NCI-H524 (cell line): Measurements from ENCODE around the gene MRPS27.

Source experiments
- DNase-seq, 2 experiments: peaks; one replicate each; lab custom pipeline; 2025; lab: John Stamatoyannopoulos, UW

Gene MRPS27

GRCh38 chr5:72319976-72320752 lies at the start of gene MRPS27, which contains the start of gene PTCD2:
Gene MRPS27 (minus strand): TSS chr5:72320240. CDS start chr5:72320221, 19 bp downstream.
Gene PTCD2 (plus strand): TSS chr5:72320373. CDS start chr5:72320383, 10 bp downstream.
- DNase-seq: peak; percentile 96 to 98

DNA sequence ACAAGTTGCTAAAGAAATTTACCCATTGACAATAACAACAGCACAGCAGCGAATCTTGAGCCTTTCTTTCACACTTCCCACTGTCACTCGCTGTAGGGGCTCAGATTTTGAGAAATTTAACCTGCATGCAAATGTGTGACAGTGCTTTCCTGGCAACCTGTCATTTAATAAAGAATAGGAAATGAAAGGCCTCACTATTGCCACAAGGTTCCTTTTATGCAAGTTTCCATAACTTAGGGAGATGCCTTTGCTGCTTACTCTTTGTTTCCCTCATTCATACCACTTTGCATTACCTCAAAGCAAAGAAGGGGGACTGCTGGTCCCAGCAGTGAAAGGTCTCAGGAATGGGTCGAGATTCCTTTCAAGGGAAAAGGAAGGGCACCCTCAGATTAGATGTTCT lies 49.7 kb upstream of the MRPS27 start:
- no peak for DNase-seq

DNA sequence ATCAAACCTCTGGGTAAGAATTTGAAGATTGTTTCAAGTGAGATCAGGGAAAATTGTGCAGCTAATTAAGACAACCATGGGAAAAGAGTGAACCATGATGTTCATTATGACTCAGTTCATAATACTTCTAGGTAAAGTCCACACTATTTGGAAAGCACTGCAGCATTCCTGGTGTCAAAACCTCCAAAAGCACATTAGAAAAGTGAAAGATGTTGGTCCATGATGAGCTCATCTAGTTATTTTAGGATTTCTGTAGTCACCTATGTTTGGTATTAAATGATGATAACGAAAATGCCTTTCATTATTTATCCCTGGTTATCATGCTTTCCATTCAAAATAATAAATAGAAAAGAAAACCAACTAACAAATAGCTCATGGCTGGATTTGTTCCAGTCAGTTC lies 49.3 kb upstream of the MRPS27 start:
- no peak for DNase-seq

DNA sequence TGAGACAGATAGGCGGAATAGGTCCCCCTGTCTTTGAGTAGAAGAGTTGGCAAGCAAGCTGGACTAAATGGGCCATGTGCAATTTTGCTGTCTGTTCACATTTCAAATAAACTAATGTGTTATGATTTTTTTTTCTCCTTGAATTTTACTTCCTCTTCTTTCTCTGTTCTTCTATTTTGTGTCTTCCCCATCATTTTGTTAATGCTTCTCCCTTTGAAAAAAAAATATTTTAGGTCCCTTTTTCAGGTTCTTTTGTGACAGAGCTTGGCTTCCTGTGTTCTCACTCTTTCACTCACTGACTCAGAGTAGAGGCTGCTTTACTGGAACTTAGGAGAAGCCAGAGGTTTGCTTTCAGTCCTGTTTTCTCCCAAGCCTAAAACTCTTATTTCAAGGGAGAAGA lies 48.2 kb upstream of the MRPS27 start:
- DNase-seq: no peak

- DNase-seq: peak; percentile 30 to 65
Measured at GRCh38 chr5:72366324-72366976, 46.4 kb upstream of the MRPS27 start.

DNA sequence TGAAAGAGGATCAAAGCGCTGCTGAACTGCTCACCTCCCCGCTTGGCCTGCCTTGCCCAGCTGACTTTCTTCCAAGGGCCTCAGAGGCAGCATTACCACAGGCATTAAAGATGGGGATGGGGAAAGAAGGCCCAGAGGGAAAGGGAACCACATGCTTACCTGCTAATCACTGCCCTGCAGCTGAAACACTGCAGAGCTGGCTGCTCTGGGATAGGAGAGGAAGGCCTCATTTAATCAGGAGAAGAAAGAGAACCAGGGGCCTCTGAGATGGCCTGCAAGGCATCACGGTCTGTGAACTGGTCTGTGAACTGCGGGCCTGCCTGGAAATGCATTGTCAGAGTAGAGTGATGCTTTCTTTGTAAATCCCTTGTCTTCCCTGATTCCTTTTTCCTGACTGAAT lies 44.9 kb upstream of the MRPS27 start:
- DNase-seq: no peak

GRCh38 chr5:72364171-72364570 lies 44.1 kb upstream of the MRPS27 start:
- no peak for DNase-seq

- no peak for DNase-seq
Measured at GRCh38 chr5:72363166-72363802, 43.2 kb upstream of the MRPS27 start.

DNA sequence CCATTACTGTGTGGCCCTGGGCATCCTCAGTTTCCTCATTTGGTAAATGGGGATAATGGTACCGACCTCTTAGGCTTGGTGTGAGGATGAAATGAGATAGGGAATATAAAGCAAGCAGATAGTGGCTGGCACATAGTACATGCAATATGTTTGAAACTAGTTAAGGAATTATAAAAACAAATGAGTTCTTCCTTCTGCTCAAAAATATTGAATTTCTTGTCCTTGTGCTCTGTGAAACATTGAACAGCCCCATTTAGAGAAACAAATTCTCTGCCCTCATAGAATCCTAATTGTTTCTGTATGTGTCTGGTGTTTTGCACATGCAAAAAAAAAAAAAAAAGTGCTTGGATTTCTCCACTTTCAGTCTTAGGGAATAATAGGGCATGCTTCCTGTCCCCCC lies 39.8 kb upstream of the MRPS27 start:
- DNase-seq: no peak

GRCh38 chr5:72358925-72359324 lies 38.9 kb upstream of the MRPS27 start:
- DNase-seq: no peak

DNA sequence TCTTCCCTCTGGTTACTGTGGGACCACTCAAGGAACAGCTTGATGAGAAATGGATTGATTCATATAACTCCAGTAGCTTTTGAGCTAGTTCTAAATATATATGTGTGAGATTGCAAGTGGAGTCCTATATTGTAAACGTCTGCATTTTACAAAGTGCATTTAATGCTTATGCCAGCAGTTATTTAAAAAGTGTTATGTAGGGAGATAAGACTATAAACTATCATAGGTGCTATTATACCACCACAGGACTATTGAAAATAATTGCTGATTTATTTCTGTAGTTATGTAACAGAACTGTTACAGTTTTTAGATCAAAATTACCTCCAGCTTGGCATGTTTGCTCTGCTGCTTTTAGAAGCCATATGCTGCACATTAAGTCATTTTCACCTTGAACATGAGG lies 36.3 kb upstream of the MRPS27 start:
- no peak for DNase-seq

- peak; percentile 22 to 36 for DNase-seq
Measured at GRCh38 chr5:72355706-72356299, 35.8 kb upstream of the MRPS27 start.

DNA sequence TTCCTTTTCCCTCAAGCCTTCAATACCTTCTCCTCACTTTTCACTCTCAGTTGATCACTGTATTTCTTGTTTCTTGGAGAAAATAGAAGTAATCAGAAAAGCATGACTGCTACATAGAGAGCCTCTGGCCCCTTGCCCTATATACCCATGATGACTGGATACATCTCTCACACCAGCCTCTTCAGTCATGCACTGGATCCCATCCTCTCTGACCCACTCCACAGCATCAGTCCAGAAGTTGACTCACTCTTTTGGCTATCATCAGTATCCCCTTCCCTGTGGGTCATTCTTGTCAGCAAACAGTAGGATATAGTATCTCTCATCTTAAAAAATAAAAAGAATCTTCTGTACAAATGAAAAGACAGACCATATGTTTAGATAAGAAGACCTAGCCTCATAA lies 33.0 kb upstream of the MRPS27 start:
- DNase-seq: no peak

- DNase-seq: no peak
Measured at GRCh38 chr5:72352616-72353015, 32.6 kb upstream of the MRPS27 start.

GRCh38 chr5:72351376-72351775 lies 31.3 kb upstream of the MRPS27 start:
- DNase-seq: no peak

- no peak for DNase-seq
Measured at GRCh38 chr5:72347801-72348308, 27.8 kb upstream of the MRPS27 start.

GRCh38 chr5:72346398-72346797 lies 26.4 kb upstream of the MRPS27 start:
- no peak for DNase-seq

DNA sequence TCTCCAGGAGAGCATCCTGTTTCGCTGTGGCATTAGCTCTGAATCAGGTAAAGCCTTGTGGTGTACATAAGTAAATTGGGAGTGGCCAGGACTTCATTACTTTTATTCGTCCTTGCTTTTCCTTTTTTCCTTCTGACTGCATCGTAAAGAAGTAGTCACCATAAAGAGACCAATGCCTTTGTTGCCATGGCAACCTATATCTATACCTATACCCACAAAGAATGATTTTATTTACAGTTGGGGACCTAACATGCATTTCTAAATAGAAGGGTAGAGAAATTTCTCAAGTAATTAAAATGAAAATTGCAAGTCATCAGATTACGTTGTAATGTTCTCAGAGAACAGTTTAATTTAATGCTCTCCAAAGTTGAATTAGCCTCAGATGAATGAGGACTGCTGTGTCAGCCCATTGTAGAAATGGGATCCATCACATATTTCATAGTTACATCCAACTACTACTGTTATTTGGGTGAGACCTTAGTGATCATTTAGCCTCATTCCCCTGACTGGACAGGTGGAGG lies 18.7 kb upstream of the MRPS27 start:
- no peak for DNase-seq

DNA sequence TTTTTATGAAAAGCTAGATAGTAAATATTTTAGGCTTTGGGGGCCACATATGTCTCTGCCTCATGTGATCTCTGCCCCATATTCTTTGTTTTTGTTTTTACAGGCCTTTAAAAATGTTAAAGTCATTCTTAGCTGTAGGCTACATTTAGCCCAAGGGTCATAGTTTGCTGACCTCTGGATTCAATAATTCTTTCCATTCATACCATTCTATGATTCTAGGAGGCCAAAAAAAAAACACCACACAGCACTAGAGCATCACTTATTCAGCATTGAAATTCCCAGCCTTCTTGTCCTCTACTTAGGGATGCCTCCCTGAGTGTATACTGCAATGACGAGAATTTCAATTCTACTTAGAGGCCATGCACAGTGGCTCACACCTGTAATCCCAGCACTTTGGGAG lies 17.1 kb upstream of the MRPS27 start:
- DNase-seq: no peak

GRCh38 chr5:72330712-72331111 lies 10.7 kb upstream of the MRPS27 start:
- no peak for DNase-seq

- peak; percentile 24 to 38 for DNase-seq
Measured at GRCh38 chr5:72328172-72328571, 8.1 kb upstream of the MRPS27 start.

- DNase-seq: peak; percentile 55 to 77
Measured at GRCh38 chr5:72326306-72326649, 6.2 kb upstream of the MRPS27 start.
